T-helper 2 cell (primary cell): ENCODE data around the gene MINDY3.
"Not testable (repeated sequence)": the region's sequence is repeated elsewhere in the genome, so short reads cannot be mapped to it uniquely, and the experiment has no call there.

Source experiments
- DNase-seq, 5 experiments: peaks; one replicate each; pipeline versions ENCODE4 v3.0.0 to v3.0.0-alpha.2; 2012 to 2022
- total RNA-seq, 2 donors: gene quantifications; one replicate each; lab custom pipeline; 2026; lab: John Stamatoyannopoulos, UW

MINDY3 gene
- total RNA-seq, result 30.2 to 42.4 reads per million in 2 donors

GRCh38 chr10:15859906-15860691, at the start of gene MINDY3:
Gene MINDY3, minus strand, starts transcription at chr10:15860507. Its CDS starts 208 bp downstream, at chr10:15860299.
- peak; percentile 39 to 93 (median 70) for DNase-seq

- no peak for DNase-seq
These were observed 41.6 kb upstream of the MINDY3 start for GRCh38 chr10:15901889-15902288.

GRCh38 chr10:15898046-15898445, 37.7 kb upstream of the MINDY3 start:
- peak in 1 of 5 experiments; percentile 7 for DNase-seq

- no peak for DNase-seq
These were observed 37.0 kb upstream of the MINDY3 start for GRCh38 chr10:15897287-15897686.

GRCh38 chr10:15896654-15897053, 36.3 kb upstream of the MINDY3 start:
- no peak for DNase-seq

- no peak for DNase-seq
These were observed 24.1 kb upstream of the MINDY3 start for GRCh38 chr10:15884447-15884846.

GRCh38 chr10:15881542-15881941, 21.2 kb upstream of the MINDY3 start:
- no peak for DNase-seq

GRCh38 chr10:15879663-15880062, 19.4 kb upstream of the MINDY3 start:
- peak in 1 of 5 experiments; percentile 65 for DNase-seq

- peak in 1 of 5 experiments; percentile 65 for DNase-seq
These were observed 18.8 kb upstream of the MINDY3 start for GRCh38 chr10:15879058-15879457.

GRCh38 chr10:15877836-15878576, 17.7 kb upstream of the MINDY3 start:
- DNase-seq, result peak in 1 of 5 experiments; percentile 24

- not testable (repeated sequence) for DNase-seq
These were observed 16.0 kb upstream of the MINDY3 start for GRCh38 chr10:15876274-15876673.

- DNase-seq, result not testable (repeated sequence)
These were observed 12.3 kb upstream of the MINDY3 start for GRCh38 chr10:15872645-15873044.

- DNase-seq, result no peak
These were observed 11.5 kb upstream of the MINDY3 start for GRCh38 chr10:15871823-15872222.

GRCh38 chr10:15869935-15870334, 9.6 kb upstream of the MINDY3 start:
- DNase-seq, result no peak

GRCh38 chr10:15868006-15868405, 7.7 kb upstream of the MINDY3 start:
- no peak for DNase-seq

GRCh38 chr10:15865304-15865703, 5.0 kb upstream of the MINDY3 start:
- DNase-seq, result no peak

- DNase-seq, result no peak
These were observed 4.1 kb upstream of the MINDY3 start for GRCh38 chr10:15864419-15864818.

- no peak for DNase-seq
These were observed 3.4 kb upstream of the MINDY3 start for GRCh38 chr10:15863733-15864132.

- no peak for DNase-seq
These were observed 3.0 kb upstream of the MINDY3 start for GRCh38 chr10:15863323-15863722.

- no peak for DNase-seq
These were observed 440 bp upstream of the MINDY3 start for GRCh38 chr10:15860692-15861201.

- DNase-seq, result no peak
These were observed 800 bp downstream of the MINDY3 start for GRCh38 chr10:15859509-15859905.

GRCh38 chr10:15858861-15859281, 1.4 kb downstream of the MINDY3 start:
- no peak for DNase-seq

GRCh38 chr10:15857107-15857575, 3.2 kb downstream of the MINDY3 start:
- DNase-seq, result no peak
